Left ventricle myocardium inferior (tissue), 1 donor: ENCODE data around the gene KLRF1. TPM values are rescaled to one million over a fixed set of nuclear protein-coding genes. Genes with fewer than 3 reads are reported as not detected.
"Not testable (repeated sequence)": the region's sequence is repeated elsewhere in the genome, so short reads cannot be mapped to it uniquely, and the experiment has no call there.

Source experiments
- DNase-seq: peaks from one replicate; pipeline ENCODE4 v3.0.0-alpha.2; 2020
- H3K27ac ChIP-seq: fragments of 200-600 bp; replicated peaks from 2 replicates; pipeline ENCODE4 v1.8.0; 2021
- H3K27me3 ChIP-seq: fragments of 200-600 bp; 2 replicates; pipeline ENCODE4 v1.8.0; 2021; ENCODE audit warnings: low read depth
- H3K36me3 ChIP-seq: fragments of 200-600 bp; 2 replicates; pipeline ENCODE4 v1.8.0; 2021
- H3K4me1 ChIP-seq: fragments of 200-600 bp; 2 replicates; pipeline ENCODE4 v1.8.0; 2021
- H3K4me3 ChIP-seq: fragments of 200-600 bp; 2 replicates; pipeline ENCODE4 v1.8.0; 2021; ENCODE audit warnings: mild to moderate bottlenecking, moderate library complexity
- H3K9me3 ChIP-seq: fragments of 200-600 bp; replicated peaks from 2 replicates; pipeline ENCODE4 v1.8.0; 2021
- CTCF ChIP-seq: fragments of 200-600 bp; IDR thresholded peaks from 2 replicates; pipeline ENCODE4 v1.8.0; 2021; ENCODE audit warnings: antibody characterized with exemption, mild to moderate bottlenecking, borderline replicate concordance
- intact Hi-C: fragments of 100-400 bp; cut with micrococcal nuclease; formaldehyde crosslinking; loops from one replicate; pipeline ENCODE4 v1.11.0; 2022
- total RNA-seq: library from RNA; stranded (reverse); fragmentation: NEBNext Ultra II Directional; extraction: Animal tissue kit (Norgen Biotek cat#: 25700); gene quantifications from one replicate; pipeline ENCODE4 v1.2.1, GENCODE V29; 2021
- donor health status: DM: no; HTN: yes; CAD: no; lungs with severe emphysema.

The KLRF1 gene
- total RNA-seq, 1 donor from 2014 or later, result not detected

GRCh38 chr12:9872162-9872561 is 44.9 kb downstream of the KLRF1 start:
- no peak for DNase-seq
- Histone ChIP-seq H3K4me3 (no peak overlapping the region), H3K9me3 (no peaks in the 10 kb centered on the region), H3K36me3 (no peaks in the 10 kb centered on the region), H3K27ac (no peak overlapping the region), H3K4me1 (peaks cover 5% of the 10 kb centered on the region), H3K27me3 (no peaks in the 10 kb centered on the region)
- no peak for TF ChIP-seq CTCF
- intact Hi-C loops, result no loop called here

GRCh38 chr12:9872742-9873141 is 45.5 kb downstream of the KLRF1 start:
- no peak for DNase-seq
- no peak overlapping the region for H3K27ac ChIP-seq

GRCh38 chr12:9876120-9876519 is 48.8 kb downstream of the KLRF1 start:
- H3K4me3 ChIP-seq, DNase-seq, H3K4me1 ChIP-seq, H3K27me3 ChIP-seq, H3K9me3 ChIP-seq, intact Hi-C loops, H3K36me3 ChIP-seq, H3K27ac ChIP-seq: not testable (repeated sequence)

More at GRCh38 chr12:9872742-9873141, 45.5 kb downstream of the KLRF1 start:
- intact Hi-C loops, result no loop called here
- peaks cover 5% of the 10 kb centered on the region for H3K4me1 ChIP-seq
- no peaks in the 10 kb centered on the region for H3K27me3 ChIP-seq
- H3K4me3 ChIP-seq, result no peak overlapping the region
- H3K36me3 ChIP-seq, result no peaks in the 10 kb centered on the region
- no peak for TF ChIP-seq CTCF
- no peaks in the 10 kb centered on the region for H3K9me3 ChIP-seq

GRCh38 chr12:9880532-9881078 is 53.3 kb downstream of the KLRF1 start:
- DNase-seq, result no peak
- Histone ChIP-seq H3K4me3 (no peak overlapping the region), H3K27me3 (no peaks in the 10 kb centered on the region), H3K4me1 (no peaks in the 10 kb centered on the region), H3K9me3 (no peaks in the 10 kb centered on the region), H3K36me3 (no peaks in the 10 kb centered on the region), H3K27ac (no peak overlapping the region)
- intact Hi-C loops, result no loop called here
- TF ChIP-seq CTCF, result no peak

- Histone ChIP-seq H3K4me3 (no peak within 1 kb of the TSS), H3K4me1 (no peaks in the 10 kb centered on the region), H3K9me3 (no peaks in the 10 kb centered on the region), H3K27me3 (no peaks in the 10 kb centered on the region), H3K27ac (no peak within 1 kb of the TSS), H3K36me3 (no peaks in the 10 kb centered on the region)
- DNase-seq, result no peak
- intact Hi-C loops, result no loop called here
- TF ChIP-seq CTCF, result no peak
Measured at GRCh38 chr12:9881246-9881645, 54.0 kb downstream of the KLRF1 start, which contains the start of gene KLRF2. TSS of gene KLRF2 (plus strand) at chr12:9881489. CDS start at chr12:9881596, 107 bp downstream.

GRCh38 chr12:9881988-9882387 is 54.7 kb downstream of the KLRF1 start:
- no peaks in the 10 kb centered on the region for H3K4me1 ChIP-seq
- H3K4me3 ChIP-seq, result no peak overlapping the region
- no peak overlapping the region for H3K27ac ChIP-seq
- intact Hi-C loops, result no loop called here
- no peak for TF ChIP-seq CTCF
- H3K27me3 ChIP-seq, result no peaks in the 10 kb centered on the region
- H3K36me3 ChIP-seq, result no peaks in the 10 kb centered on the region
- no peak for DNase-seq
- H3K9me3 ChIP-seq, result no peaks in the 10 kb centered on the region
